Camera-type eye (tissue), 1 donor: ENCODE data around the gene OOSP2. TPM values are rescaled to one million over a fixed set of nuclear protein-coding genes. Genes with fewer than 3 reads are reported as not detected.

ENCODE experiments used
- total RNA-seq: library from RNA; depleted of rRNA; stranded (reverse); fragments of >200 nt; gene quantifications from one replicate; pipeline ENCODE4 v1.2.3, GENCODE V29; 2014

OOSP2 gene, protein sequence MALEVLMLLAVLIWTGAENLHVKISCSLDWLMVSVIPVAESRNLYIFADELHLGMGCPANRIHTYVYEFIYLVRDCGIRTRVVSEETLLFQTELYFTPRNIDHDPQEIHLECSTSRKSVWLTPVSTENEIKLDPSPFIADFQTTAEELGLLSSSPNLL
- not detected for total RNA-seq

DNA sequence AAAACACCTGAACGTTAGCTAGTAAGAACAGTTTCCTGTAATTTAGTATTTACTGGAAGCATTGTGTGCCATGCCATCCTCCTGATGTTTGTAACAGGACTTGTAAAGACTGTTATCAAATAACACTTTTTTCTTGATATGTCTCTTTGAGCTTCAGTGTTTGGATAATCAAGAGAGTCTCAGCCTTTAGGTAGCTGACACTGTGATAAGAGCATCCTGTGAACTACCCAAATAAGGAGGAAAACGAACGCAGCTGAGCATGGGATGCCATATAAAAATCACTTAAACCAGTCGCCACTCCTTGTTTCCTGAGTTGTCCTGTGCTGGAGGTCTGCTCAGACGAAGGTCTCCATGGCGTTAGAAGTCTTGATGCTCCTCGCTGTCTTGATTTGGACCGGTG, at the start of gene OOSP2:
TSS of gene OOSP2 (plus strand) at position 301 of the 400 bp plus-strand sequence. CDS start at position 352, 51 bp downstream.

DNA sequence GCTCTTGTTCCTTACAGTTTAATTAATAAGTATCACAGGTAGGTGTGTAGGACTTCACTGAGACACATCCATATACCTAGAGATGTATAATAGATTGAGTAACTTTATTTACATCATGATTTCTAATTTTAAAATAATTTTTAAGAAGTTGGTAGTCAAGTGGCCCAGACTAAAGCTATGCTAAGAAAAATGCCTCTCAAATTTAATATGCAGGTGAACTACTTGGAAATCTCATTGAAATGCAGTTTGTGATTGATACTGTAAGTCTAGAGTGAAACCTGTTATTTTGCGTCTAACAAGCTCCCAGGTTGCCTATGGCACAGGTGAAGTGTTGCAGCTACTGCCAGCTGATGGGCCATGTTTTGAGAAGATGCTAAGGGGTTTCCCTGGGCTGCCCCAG, 23.3 kb upstream of the OOSP2 start, which contains the start of gene OOSP4B:
TSS of gene OOSP4B (plus strand) at position 301 of the 400 bp plus-strand sequence.

DNA sequence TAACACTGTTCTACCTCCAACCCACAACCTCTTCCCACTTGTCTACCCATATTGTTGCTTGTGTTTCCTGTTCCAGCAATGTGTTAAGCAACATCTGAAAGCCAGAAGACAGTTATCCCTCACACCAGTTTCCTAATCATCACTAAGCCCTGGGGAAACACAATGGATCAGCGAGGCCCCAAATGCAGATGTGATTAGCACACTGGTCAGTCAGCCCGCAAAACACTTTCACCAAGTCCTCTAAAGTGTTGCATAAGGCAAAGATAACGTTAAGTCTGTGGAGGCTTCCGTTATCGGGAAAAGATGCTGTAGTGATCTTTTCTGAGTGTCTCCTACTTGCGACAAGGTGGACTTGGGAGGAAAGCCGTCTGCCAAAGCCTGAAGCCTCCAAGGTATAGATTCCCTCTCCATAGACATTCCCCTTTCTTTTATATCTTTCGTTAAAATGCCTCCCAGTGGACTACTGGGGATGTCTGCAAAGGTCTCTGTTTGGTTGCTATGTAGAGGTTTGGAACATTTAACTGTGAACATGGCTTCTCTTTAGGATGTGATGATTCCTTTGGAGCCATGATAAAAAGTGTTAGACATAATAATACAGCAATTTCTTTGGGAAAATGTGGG, 16.2 kb downstream of the OOSP2 start, which contains the start of gene MS4A3:
TSS of gene MS4A3 (plus strand) at position 317 of the 621 bp plus-strand sequence. CDS start 4,496 bp downstream, outside the sequence.

DNA sequence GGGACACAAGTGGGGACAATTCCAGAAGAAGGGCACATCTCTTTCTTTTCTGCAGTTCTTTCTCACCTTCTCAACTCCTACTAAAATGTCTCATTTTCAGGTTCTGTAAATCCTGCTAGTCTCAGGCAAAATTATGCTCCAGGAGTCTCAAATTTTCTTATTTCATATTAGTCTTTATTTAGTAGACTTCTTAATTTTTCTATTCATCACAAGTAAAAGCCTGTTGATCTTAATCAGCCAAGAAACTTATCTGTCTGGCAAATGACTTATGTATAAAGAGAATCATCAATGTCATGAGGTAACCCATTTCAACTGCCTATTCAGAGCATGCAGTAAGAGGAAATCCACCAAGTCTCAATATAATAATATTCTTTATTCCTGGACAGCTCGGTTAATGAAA, 48.2 kb downstream of the OOSP2 start, which contains the start of gene MS4A2:
TSS of gene MS4A2 (plus strand) at position 301 of the 400 bp plus-strand sequence. CDS start 102 bp downstream, outside the sequence.

Other genes with a start within 250 kb of the OOSP2 start
- gene MRPL16, start 229.6 kb upstream of the OOSP2 start, total RNA-seq: 35.3 TPM
- not detected for gene CBLIF, start 194.9 kb upstream of the OOSP2 start, total RNA-seq
- 11.8 TPM for gene TCN1, start 173.9 kb upstream of the OOSP2 start, total RNA-seq
- not detected for gene OOSP3, start 161.6 kb upstream of the OOSP2 start, total RNA-seq
- not detected for gene OOSP1, start 102.0 kb upstream of the OOSP2 start, total RNA-seq
- gene OOSP4A, start 76.4 kb upstream of the OOSP2 start, total RNA-seq: not detected
- gene OOSP4B, start 23.2 kb upstream of the OOSP2 start, total RNA-seq: not detected
- 2.3 TPM for gene MS4A3, start 16.3 kb downstream of the OOSP2 start, total RNA-seq
- gene MS4A2, start 48.3 kb downstream of the OOSP2 start, total RNA-seq: 1.5 TPM
- gene MS4A6A, start 142.7 kb downstream of the OOSP2 start, total RNA-seq: 16.2 TPM
- gene MS4A4E, start 202.7 kb downstream of the OOSP2 start, total RNA-seq: 0.49 TPM
- 3.6 TPM for gene MS4A4A, start 240.3 kb downstream of the OOSP2 start, total RNA-seq